Measurements from ENCODE around the gene TMEM141. TPM values are rescaled to one million over a fixed set of nuclear protein-coding genes. Genes with fewer than 3 reads are reported as not detected.

The TMEM141 gene
- total and polyA plus RNA-seq, 10 of the 15 experiments (the other 5 are each of a cell fraction or from before 2014, with no cell fraction given) = 7.8 to 48.6 (median 34.4) TPM

DNA sequence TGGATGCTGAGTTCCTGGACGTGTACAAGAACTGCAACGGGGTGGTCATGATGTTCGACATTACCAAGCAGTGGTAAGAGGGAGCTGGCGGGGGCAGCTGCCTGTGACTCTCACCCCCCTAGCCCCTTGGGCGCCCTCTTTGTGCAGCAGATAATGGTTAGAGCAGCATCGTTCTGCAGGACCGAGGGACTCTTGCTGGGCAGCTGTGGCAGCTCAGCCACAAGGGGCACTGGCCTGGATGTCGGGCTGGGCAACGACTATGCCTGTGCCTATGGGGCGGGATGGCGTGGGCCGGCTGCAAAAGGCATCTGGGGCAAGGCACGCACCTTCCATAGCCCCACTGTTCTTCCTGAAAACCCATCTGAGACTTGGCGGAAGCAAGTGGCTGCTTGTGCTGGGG lies 38.3 kb downstream of the TMEM141 start:
- in situ Hi-C loops (cut with MboI) = no loop called here
- ATAC-seq (no peak), DNase-seq (ENCODE audit: low read depth, low spot score) (no peak), FAIRE-seq (no peak)
- H2AFZ ChIP-seq (ENCODE audit: control insufficient read depth, low read depth, low read length) = no peak overlapping the region
- ChIA-PET RAD21 (ENCODE audit: unreplicated experiment) (no interaction called here), POLR2A (no interaction called here), SMC1A (ENCODE audit: uncharacterized antibody, unreplicated experiment) (no interaction called here), CTCF (no interaction called here)
- H4K20me1 ChIP-seq (ENCODE audit: control insufficient read depth, insufficient read depth) = no peaks in the 10 kb centered on the region
- H3K4me3 ChIP-seq = no peak overlapping the region
- H3K27ac ChIP-seq (ENCODE audit: control insufficient read depth, insufficient read depth) = no peak overlapping the region
- H3K36me3 ChIP-seq (ENCODE audit: control insufficient read depth in 2 of 2, insufficient read depth in 2 of 2, low read length in 1 of 2) = peaks cover 11 to 12% of the 10 kb centered on the region in 2 experiments
- H3K27me3 ChIP-seq (replicated peaks in 1 of 2; ENCODE audit: control insufficient read depth in 2 of 2, insufficient read depth in 2 of 2, low read length in 1 of 2) = no peaks in the 10 kb centered on the region
- no peak for TF ChIP-seq FOXK2 (IDR thresholded peaks at IDR 0.05)
- no peaks in the 10 kb centered on the region for H3K79me2 ChIP-seq (ENCODE audit: control insufficient read depth, insufficient read depth, low read length)
- H3K9ac ChIP-seq (ENCODE audit: control insufficient read depth, insufficient read depth, low read length) = no peak overlapping the region
- no peak overlapping the region for H3K4me2 ChIP-seq (ENCODE audit: control insufficient read depth, insufficient read depth)
- 95% methylated on average over 14 of the region's 14 CpGs for WGBS (ENCODE audit: insufficient coverage, insufficient replicate concordance, low lambda C conversion rate, missing lambda C conversion rate)
- H3K9me3 ChIP-seq (replicated peaks; ENCODE audit: control insufficient read depth, insufficient read depth, low read length) = no peaks in the 10 kb centered on the region
- BruUV-seq (replicated peaks) = no TSS peak
- H3K4me1 ChIP-seq (ENCODE audit: control insufficient read depth, insufficient read depth, low read length) = no peaks in the 10 kb centered on the region
- intact Hi-C loops (cut with micrococcal nuclease; ENCODE audit: unreplicated experiment) = no loop called here

GRCh38 chr9:136829981-136830885 lies 39.1 kb downstream of the TMEM141 start:
- in situ Hi-C loops (cut with MboI) = no loop called here
- Histone ChIP-seq H2AFZ (ENCODE audit: control insufficient read depth, low read depth, low read length) (no peak overlapping the region), H3K9me3 (replicated peaks; ENCODE audit: control insufficient read depth, insufficient read depth, low read length) (no peaks in the 10 kb centered on the region), H3K4me1 (ENCODE audit: control insufficient read depth, insufficient read depth, low read length) (no peaks in the 10 kb centered on the region), H3K79me2 (ENCODE audit: control insufficient read depth, insufficient read depth, low read length) (no peaks in the 10 kb centered on the region), H3K4me2 (ENCODE audit: control insufficient read depth, insufficient read depth) (no peak overlapping the region), H4K20me1 (ENCODE audit: control insufficient read depth, insufficient read depth) (no peaks in the 10 kb centered on the region), H3K36me3 (ENCODE audit: control insufficient read depth in 2 of 2, insufficient read depth in 2 of 2, low read length in 1 of 2) (peaks cover 8 to 12% of the 10 kb centered on the region in 2 experiments), H3K4me3 (no peak overlapping the region), H3K9ac (ENCODE audit: control insufficient read depth, insufficient read depth, low read length) (no peak overlapping the region), H3K27ac (ENCODE audit: control insufficient read depth, insufficient read depth) (no peak overlapping the region), H3K27me3 (replicated peaks in 1 of 2; ENCODE audit: control insufficient read depth in 2 of 2, insufficient read depth in 2 of 2, low read length in 1 of 2) (no peaks in the 10 kb centered on the region)
- DNase-seq (ENCODE audit: low read depth, low spot score) (no peak), FAIRE-seq (no peak), ATAC-seq (no peak)
- TF ChIP-seq CUX1 (IDR thresholded peaks at IDR 0.05; ENCODE audit: insufficient replicate concordance, low read depth, low read length) (no peak), SUZ12 (IDR thresholded peaks at IDR 0.05; ENCODE audit: unreplicated experiment) (no peak), CREM (IDR thresholded peaks at IDR 0.05; ENCODE audit: low read depth) (no peak), TCF3 (IDR thresholded peaks at IDR 0.05; ENCODE audit: borderline replicate concordance, insufficient read depth, low read depth, low read length) (no peak), POLR2A (IDR thresholded peaks at IDR 0.05; ENCODE audit: low read depth, low read length) (peak; percentile 38; the same call in 1 of the 2 replicates), SREBF1 (IDR thresholded peaks at IDR 0.05; ENCODE audit: low read length) (no peak), POU2F2 (IDR thresholded peaks at IDR 0.05; ENCODE audit: borderline replicate concordance, low read depth, low read length) (no peak), PBX3 (IDR thresholded peaks at IDR 0.05; ENCODE audit: insufficient replicate concordance, low read depth, low read length) (no peak)
- no TSS peak for BruUV-seq (replicated peaks)
- ChIA-PET CTCF (no interaction called here), SMC1A (ENCODE audit: uncharacterized antibody, unreplicated experiment) (no interaction called here), POLR2A (no interaction called here), RAD21 (ENCODE audit: unreplicated experiment) (no interaction called here)
- WGBS (ENCODE audit: insufficient coverage, insufficient replicate concordance, low lambda C conversion rate, missing lambda C conversion rate) = 95% methylated on average over 39 of the region's 41 CpGs
- intact Hi-C loops (cut with micrococcal nuclease; ENCODE audit: unreplicated experiment) = no loop called here
